Measurements from ENCODE around the gene PIGQ.

DNA sequence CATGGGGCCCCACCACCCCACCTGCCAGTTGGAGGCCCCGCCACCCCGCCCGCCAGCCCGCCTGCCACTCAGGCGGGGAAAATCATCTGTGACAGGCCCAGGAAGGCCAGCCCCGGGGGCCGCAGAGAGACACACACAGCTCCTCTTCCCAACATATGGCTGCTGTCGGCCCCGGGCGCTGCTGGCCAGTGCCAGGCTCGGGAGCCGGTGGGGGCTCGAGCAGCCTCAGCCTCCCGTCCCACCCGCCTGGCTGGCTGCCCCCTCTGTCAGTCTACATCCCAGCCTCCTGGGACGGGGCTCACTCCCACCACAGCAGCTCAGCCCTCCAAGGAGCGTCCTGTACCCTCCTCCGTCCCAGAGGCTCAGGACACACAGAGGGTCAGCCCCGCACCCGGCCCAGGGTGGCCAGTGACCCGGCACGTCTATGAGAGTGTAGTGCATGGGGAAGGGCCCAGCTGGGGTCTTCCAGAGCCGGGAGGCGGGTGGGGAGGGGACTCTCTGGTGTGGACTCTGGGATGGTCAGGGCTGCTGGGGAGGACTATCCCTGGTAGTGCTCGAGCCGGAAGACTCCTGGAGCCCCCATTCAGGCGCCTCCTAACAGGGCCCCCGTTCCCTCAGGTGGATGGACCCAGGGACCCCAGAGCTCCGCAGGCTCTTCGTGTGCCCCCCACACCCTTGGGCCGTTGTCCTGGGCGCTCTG lies 13.1 kb upstream of the PIGQ start:
- TF ChIP-seq, protein P1, sequence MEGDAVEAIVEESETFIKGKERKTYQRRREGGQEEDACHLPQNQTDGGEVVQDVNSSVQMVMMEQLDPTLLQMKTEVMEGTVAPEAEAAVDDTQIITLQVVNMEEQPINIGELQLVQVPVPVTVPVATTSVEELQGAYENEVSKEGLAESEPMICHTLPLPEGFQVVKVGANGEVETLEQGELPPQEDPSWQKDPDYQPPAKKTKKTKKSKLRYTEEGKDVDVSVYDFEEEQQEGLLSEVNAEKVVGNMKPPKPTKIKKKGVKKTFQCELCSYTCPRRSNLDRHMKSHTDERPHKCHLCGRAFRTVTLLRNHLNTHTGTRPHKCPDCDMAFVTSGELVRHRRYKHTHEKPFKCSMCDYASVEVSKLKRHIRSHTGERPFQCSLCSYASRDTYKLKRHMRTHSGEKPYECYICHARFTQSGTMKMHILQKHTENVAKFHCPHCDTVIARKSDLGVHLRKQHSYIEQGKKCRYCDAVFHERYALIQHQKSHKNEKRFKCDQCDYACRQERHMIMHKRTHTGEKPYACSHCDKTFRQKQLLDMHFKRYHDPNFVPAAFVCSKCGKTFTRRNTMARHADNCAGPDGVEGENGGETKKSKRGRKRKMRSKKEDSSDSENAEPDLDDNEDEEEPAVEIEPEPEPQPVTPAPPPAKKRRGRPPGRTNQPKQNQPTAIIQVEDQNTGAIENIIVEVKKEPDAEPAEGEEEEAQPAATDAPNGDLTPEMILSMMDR (IDR thresholded peaks at IDR 0.05) = no peak
- no peak for TF ChIP-seq SIN3A (IDR thresholded peaks at IDR 0.05; ENCODE audit: borderline replicate concordance, insufficient read depth, low read depth, low read length)
- TF ChIP-seq POLR2AphosphoS5 (IDR thresholded peaks at IDR 0.05; ENCODE audit: low read depth, low read length) = no peak
- TF ChIP-seq TCF7L2 (IDR thresholded peaks at IDR 0.05; ENCODE audit: low read depth, low read length) = no peak
